Fibroblast of villous mesenchyme (primary cell): ENCODE results near the gene ARID1B. TPM values are rescaled to one million over a fixed set of nuclear protein-coding genes. Genes with fewer than 3 reads are reported as not detected.

Experiments used
- DNase-seq: peaks from one replicate; pipeline ENCODE4 v3.0.0-alpha.2; 2010; ENCODE audit warnings: low read depth
- H3K4me3 ChIP-seq: 2 replicates; pipeline ENCODE4 v1.5.1; 2011; ENCODE audit warnings: low read depth, mild to moderate bottlenecking, low read length
- total RNA-seq: library from RNA; depleted of rRNA; stranded (reverse); fragments of >200 nt; gene quantifications from 2 replicates; pipeline ENCODE4 v1.2.3, GENCODE V29; 2012
- TF ChIP-seq, protein P1 (sequence below): IDR thresholded peaks from 2 replicates; pipeline ENCODE4 v1.5.1; 2012; ENCODE audit warnings: low read depth, mild to moderate bottlenecking, low read length; ENCODE audit not compliant: insufficient read depth

ARID1B gene
- total RNA-seq, 1 donor = 41.0 TPM

DNA sequence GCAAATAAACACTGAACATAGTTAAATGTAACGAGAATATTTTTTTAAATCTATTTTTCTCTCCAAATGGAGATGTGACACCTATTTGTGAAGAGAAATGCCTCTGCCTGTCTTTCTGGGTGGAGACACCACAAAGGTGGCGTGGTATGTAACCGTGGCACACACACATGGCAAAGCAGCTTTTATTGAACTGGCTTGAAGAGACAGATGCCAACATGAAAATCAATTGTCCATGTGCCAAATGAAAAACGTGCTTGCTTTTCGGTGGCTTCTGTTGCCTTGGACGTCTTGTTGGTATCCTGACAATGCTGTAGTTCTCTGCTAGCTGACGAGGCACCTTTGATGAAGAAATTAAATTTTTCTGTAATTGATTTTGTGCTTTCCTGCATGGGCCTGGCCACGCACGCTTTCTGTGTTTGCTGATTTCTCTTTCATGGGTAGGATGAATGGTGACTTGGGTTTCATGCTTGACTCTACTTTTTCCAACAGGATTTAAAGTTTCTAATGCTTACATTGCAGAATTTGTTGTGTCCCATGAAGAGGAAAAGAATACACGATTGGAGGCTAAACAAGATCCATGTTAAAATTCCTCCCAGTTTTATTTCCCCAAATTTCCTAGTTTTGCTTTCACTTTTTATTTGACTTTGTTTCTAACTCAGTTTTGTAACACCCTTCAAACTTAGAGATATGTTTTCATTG lies 343.5 kb downstream of the ARID1B start:
- no peak for DNase-seq
- H3K4me3 ChIP-seq = no peak overlapping the region

DNA sequence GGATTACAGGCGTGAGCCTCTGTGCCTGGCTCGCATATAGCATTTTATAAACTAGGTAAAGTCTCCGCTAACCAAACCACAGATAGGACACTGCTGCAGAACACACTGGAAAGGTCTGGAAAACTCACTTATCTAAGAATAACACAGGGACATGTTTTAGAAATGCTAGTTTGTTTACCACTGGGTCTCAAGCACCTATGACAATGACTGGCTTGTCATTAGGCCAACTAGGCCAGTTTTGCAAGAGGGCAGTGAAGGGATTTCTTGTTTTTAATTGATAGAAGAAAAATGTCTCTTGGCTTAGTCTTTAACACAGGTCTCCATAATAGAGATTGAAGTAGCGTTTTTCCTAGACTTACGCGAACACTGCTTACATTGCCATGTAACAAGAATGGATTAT lies 344.7 kb downstream of the ARID1B start:
- DNase-seq = no peak
- TF ChIP-seq, protein P1, sequence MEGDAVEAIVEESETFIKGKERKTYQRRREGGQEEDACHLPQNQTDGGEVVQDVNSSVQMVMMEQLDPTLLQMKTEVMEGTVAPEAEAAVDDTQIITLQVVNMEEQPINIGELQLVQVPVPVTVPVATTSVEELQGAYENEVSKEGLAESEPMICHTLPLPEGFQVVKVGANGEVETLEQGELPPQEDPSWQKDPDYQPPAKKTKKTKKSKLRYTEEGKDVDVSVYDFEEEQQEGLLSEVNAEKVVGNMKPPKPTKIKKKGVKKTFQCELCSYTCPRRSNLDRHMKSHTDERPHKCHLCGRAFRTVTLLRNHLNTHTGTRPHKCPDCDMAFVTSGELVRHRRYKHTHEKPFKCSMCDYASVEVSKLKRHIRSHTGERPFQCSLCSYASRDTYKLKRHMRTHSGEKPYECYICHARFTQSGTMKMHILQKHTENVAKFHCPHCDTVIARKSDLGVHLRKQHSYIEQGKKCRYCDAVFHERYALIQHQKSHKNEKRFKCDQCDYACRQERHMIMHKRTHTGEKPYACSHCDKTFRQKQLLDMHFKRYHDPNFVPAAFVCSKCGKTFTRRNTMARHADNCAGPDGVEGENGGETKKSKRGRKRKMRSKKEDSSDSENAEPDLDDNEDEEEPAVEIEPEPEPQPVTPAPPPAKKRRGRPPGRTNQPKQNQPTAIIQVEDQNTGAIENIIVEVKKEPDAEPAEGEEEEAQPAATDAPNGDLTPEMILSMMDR = no peak
- no peak overlapping the region for H3K4me3 ChIP-seq

More for the DNA sequence above, 343.5 kb downstream of the ARID1B start:
- TF ChIP-seq, protein P1 = no peak

DNA sequence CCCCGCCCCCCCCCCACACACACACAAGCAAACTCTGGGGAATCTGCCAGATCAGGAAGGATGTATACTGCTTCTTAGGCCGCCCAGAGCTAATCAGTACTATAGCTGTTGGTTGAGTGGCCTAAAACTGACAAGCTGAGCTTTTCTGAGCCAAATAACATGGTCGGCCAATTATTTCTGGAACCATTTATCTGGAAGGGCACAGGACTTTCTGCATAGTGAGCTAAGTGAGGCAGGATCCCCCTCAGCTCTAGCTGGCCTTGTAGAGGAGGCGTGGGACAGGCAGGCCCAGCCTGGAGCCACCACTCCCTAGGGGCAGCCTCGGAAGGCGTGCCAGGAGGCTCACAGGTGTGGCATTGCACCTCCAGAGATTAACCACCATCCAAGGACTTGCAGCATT lies 346.1 kb downstream of the ARID1B start:
- TF ChIP-seq, protein P1 = no peak
- no peak overlapping the region for H3K4me3 ChIP-seq
- DNase-seq = no peak

DNA sequence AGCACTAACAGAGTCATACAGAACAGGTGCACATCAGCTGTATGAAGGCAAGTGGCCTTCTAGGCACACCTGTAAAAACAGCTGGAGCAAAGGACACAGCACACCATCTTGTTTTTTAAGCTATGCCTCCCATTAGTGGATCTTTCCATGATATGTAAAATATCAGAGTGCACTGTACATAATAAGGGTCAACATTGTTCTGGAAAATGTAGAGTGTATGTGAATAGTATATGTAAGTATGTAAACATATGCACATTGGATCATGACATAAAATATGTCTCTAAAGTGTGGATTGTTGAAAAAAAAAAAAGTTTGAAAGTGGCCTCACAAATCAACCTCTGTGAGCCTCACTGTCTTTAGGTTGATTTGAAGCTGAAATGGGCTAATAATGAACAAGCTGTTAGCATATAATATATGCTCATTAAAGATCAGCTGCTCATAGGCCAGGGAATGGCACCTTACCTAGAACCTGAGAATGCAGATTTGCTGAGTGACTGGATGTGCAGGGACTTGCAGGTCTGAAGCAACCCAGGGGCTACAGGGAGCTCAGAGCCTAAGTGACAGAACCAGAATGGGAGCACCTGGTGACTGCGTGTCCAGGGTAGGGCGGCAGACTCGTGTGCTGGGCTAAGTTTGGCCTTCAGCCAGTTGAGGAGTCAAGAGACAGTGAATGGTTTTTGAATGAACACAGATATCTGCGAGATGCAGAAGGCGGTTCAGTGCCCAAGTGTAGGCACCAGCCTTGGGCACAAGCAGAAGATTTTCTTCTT lies 347.5 kb downstream of the ARID1B start:
- H3K4me3 ChIP-seq = no peak overlapping the region
- no peak for DNase-seq
- TF ChIP-seq, protein P1 = no peak

DNA sequence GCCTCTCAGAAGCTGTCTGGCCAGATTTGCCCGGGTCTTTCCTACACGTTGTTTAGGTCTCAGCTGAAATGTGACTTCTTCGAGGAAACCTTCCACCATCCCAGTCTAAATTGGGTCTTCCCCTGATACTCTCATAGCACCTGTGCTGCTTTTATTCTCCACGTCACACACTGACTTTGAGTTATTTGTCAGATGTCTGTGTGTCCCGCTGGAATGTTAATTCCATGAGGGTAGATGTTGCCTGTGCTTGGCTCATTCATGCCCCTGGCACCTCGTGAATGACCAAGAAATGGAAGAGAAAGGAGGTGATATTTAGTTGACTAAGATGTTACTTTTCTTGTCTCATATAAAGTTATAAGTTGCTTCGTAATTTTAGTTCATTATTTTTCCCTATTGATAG lies 348.4 kb downstream of the ARID1B start:
- TF ChIP-seq, protein P1 = no peak
- DNase-seq = no peak

DNA sequence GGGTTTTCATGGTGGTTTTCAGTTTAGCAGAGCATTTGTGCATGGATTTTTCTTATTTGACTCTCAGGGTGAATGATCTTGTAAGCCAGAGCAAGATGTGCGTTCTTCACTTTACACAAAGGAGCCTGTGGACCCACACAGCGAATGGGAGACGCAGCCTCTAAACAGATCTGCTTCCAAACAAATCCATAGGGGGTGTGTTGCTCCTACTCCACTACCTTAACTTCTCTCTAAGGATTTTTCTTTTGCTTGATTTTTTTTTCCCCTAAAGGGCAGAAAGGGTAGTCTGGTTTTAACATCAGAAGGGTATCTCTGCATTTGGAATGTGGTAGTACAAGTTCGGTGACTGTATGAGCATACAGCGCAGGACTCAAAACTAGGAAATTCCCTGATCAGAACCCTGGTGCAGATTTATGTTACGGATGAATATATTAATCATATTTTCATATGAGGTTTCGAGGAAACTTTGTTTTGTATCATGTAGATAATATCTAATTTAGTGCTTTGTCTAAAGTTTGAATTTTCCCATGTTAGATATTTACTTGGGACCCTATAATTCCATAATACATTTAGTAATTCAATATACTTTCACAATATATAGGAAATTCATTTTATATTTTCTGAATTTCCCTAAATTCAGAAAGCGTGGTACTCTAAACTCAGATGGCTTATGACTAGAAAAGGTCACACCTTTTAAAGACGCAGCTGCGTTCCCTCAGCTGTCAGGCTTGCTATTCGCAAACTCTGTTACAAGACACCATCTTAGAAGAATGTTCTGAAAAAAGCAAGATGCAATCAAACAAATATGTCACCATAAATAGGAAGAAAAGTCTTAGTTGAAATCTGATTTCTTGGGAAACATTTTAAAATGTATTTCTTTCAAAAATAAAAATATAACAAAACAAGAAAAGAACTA lies 349.3 kb downstream of the ARID1B start:
- DNase-seq = no peak
- TF ChIP-seq, protein P1 = no peak
- H3K4me3 ChIP-seq = no peak overlapping the region

More for the DNA sequence above, 348.4 kb downstream of the ARID1B start:
- no peak overlapping the region for H3K4me3 ChIP-seq
